ENCODE measurements around the gene FAM47E. TPM values are rescaled to one million over a fixed set of nuclear protein-coding genes. Genes with fewer than 3 reads are reported as not detected.

FAM47E gene
- total and polyA plus RNA-seq, 11 donors: 0.36 to 4.9 (median 2.5) TPM

GRCh38 chr4:76215077-76215476, 36.4 kb upstream of the FAM47E start:
- WGBS, 4 donors: 95 to 99% (median 97%) methylated on average over 3 of the region's 3 CpGs

DNA sequence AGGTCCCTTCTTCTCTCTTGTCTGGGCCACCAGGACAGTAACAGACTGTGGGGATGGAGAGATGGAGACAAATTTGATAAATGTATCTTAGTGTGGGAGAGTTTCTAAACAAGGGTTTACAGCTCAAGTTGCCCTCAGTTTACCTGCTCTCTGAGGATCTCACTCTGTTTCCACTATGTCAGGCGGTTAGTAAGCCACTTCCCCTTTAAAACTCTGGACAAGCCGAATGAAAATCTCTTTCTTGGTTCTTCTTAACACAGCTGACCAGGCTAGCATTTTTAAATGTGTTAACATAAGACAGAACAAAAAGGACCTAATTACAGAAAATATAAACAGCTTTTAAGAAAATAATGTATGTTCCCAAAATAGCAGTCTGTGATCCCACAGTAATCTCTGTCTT, 35.0 kb upstream of the FAM47E start:
- no peaks in the 10 kb centered on the region for H3K9me3 ChIP-seq
- WGBS, 4 donors: 71 to 87% (median 83%) methylated on average over 2 of the region's 2 CpGs
- TF ChIP-seq, protein P1, sequence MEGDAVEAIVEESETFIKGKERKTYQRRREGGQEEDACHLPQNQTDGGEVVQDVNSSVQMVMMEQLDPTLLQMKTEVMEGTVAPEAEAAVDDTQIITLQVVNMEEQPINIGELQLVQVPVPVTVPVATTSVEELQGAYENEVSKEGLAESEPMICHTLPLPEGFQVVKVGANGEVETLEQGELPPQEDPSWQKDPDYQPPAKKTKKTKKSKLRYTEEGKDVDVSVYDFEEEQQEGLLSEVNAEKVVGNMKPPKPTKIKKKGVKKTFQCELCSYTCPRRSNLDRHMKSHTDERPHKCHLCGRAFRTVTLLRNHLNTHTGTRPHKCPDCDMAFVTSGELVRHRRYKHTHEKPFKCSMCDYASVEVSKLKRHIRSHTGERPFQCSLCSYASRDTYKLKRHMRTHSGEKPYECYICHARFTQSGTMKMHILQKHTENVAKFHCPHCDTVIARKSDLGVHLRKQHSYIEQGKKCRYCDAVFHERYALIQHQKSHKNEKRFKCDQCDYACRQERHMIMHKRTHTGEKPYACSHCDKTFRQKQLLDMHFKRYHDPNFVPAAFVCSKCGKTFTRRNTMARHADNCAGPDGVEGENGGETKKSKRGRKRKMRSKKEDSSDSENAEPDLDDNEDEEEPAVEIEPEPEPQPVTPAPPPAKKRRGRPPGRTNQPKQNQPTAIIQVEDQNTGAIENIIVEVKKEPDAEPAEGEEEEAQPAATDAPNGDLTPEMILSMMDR (IDR thresholded peaks at IDR 0.05): no peak
- TF ChIP-seq POLR2A (IDR thresholded peaks at IDR 0.05): no peak
- H3K27ac ChIP-seq: peak overlapping the region in 1 of 12 donors; percentile 38
- H3K36me3 ChIP-seq: no peaks in the 10 kb centered on the region
- no peak for DNase-seq
- intact Hi-C loops (cut with DNase I): loop anchor here in 2 of 10 donors (10.0 kb wide), 1 partner anchor 88 kb away; the partner anchor contains the start of gene STBD1 (in 2 of the 2)
- no peak overlapping the region for H3K4me3 ChIP-seq
- peaks cover 2 to 55% (median 23%) of the 10 kb centered on the region in 12 donors for H3K4me1 ChIP-seq
- H3K27me3 ChIP-seq: no peaks in the 10 kb centered on the region
- no peak for ATAC-seq

More at GRCh38 chr4:76215077-76215476, 36.4 kb upstream of the FAM47E start:
- no peak overlapping the region for H3K4me3 ChIP-seq
- ATAC-seq (no peak), DNase-seq (no peak)
- no peaks in the 10 kb centered on the region for H3K27me3 ChIP-seq
- H3K9me3 ChIP-seq: no peaks in the 10 kb centered on the region
- peak overlapping the region in 3 of 12 donors; percentile 95 to 99 (median 98) for H3K27ac ChIP-seq
- intact Hi-C loops (cut with DNase I): loop anchor here in 2 of 10 donors (10.0 kb wide), 1 partner anchor 90 kb away; the partner anchor contains the start of gene STBD1 (in 2 of the 2)
- H3K4me1 ChIP-seq: peaks cover 8 to 69% (median 37%) of the 10 kb centered on the region in 12 donors
- TF ChIP-seq, protein P1 (IDR thresholded peaks at IDR 0.05): no peak
- no peak for TF ChIP-seq POLR2A (IDR thresholded peaks at IDR 0.05)
- H3K36me3 ChIP-seq: no peaks in the 10 kb centered on the region

DNA sequence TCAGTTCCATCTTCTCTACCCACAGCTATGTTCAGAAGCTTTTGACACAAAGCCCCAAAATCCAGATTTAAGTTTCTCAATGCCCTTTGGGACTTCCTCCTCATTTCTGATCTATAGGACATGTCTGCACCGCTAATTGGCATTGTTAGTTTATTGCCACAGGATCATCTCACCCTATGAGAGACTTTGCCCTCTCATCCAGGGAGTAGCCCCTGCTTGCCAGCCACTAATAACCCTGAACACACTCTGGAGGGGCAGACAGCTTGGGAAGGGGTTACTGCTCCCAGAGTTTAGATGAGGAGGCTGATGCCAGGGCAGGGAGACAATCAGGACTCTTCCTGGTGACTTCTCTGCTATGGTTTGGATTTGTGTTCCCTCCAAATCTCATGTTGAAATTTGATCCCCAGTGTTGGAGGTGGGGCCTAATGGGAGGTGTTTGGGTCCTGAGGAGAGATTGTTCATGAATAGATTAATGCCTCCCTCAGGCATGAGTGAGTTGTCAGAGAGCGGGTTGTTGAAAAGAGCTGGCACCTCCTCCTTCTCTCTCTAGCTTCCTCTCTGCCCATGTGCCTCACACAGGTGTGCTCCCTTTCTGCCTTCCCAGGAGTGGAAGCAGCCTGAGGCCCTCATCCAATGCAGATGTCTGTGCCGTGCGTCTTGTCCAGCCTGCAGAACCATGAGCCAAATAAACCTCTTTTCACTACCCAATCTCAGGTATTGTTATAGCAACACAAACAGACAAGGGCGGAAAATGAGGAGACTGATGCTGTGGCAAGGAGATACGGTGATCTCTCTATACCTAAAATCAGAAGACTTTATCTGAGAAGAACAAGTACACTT, 34.3 kb upstream of the FAM47E start:
- WGBS, 4 donors: 85 to 95% (median 90%) methylated on average over 6 of the region's 6 CpGs
- intact Hi-C loops (cut with DNase I): loop anchor here in 2 of 10 donors (10.0 kb wide), 1 partner anchor 88 kb away; the partner anchor contains the start of gene STBD1 (in 2 of the 2)
- Histone ChIP-seq H3K4me3 (no peak overlapping the region), H3K27ac (peak overlapping the region in 1 of 12 donors; percentile 38), H3K9me3 (no peaks in the 10 kb centered on the region), H3K4me1 (peaks cover 0 to 48% (median 16%) of the 10 kb centered on the region in 12 donors), H3K36me3 (no peaks in the 10 kb centered on the region), H3K27me3 (no peaks in the 10 kb centered on the region)
- TF ChIP-seq, protein P1 (IDR thresholded peaks at IDR 0.05): no peak
- no peak for TF ChIP-seq POLR2A (IDR thresholded peaks at IDR 0.05)
- ATAC-seq: no peak
- no peak for DNase-seq

Data from heart left ventricle (tissue), 16 donors.